GM10248 (cell line): ENCODE measurements around the gene RGS5.

Experiments used
- CTCF ChIA-PET: fragments of 300-600 bp; sonication (Branson Sonifier 250); formaldehyde crosslinking; extraction: SDS; loops from one replicate; lab custom pipeline; 2021; ENCODE audit warnings: antibody characterized with exemption; lab: Yijun Ruan, JAX
- POLR2A ChIA-PET: fragments of 350-650 bp; sonication (Branson Sonifier 250); formaldehyde crosslinking; extraction: SDS; loops from one replicate; lab custom pipeline; 2020; ENCODE audit warnings: antibody characterized with exemption; lab: Yijun Ruan, JAX
- DNase-seq: peaks from one replicate; pipeline ENCODE4 v3.0.0; 2012; ENCODE audit errors: extremely low spot score
- CTCF ChIP-seq: IDR thresholded peaks from 2 replicates; pipeline ENCODE4 v1.5.1; 2012; ENCODE audit warnings: mild to moderate bottlenecking, low read depth; ENCODE audit errors: extremely low read depth, missing control alignments, control extremely low read depth

Gene RGS5

GRCh38 chr1:163104385-163105099 is 98.2 kb downstream of the RGS5 start:
- no peak for DNase-seq
- CTCF ChIA-PET = no interaction called here
- POLR2A ChIA-PET = no interaction called here
- TF ChIP-seq CTCF = no peak

- DNase-seq = no peak
- CTCF ChIA-PET = no interaction called here
- TF ChIP-seq CTCF = no peak
- POLR2A ChIA-PET = no interaction called here
These were observed 100.1 kb downstream of the RGS5 start for GRCh38 chr1:163102590-163102989.

GRCh38 chr1:163095213-163095612 is 107.5 kb downstream of the RGS5 start:
- CTCF ChIA-PET = no interaction called here
- no peak for DNase-seq

GRCh38 chr1:163094589-163094988 is 108.1 kb downstream of the RGS5 start:
- DNase-seq = no peak
- ChIA-PET POLR2A (no interaction called here), CTCF (no interaction called here)
- no peak for TF ChIP-seq CTCF

More at GRCh38 chr1:163095213-163095612, 107.5 kb downstream of the RGS5 start:
- POLR2A ChIA-PET = no interaction called here
- no peak for TF ChIP-seq CTCF

GRCh38 chr1:163094182-163094581 is 108.5 kb downstream of the RGS5 start:
- POLR2A ChIA-PET = no interaction called here
- no peak for TF ChIP-seq CTCF
- no peak for DNase-seq
- CTCF ChIA-PET = no interaction called here

GRCh38 chr1:163093579-163093978 is 109.1 kb downstream of the RGS5 start:
- CTCF ChIA-PET = interaction anchor here (1.0 kb wide), 1 partner anchor 21 kb away, joined by 3 read pairs; no protein-coding TSS in a partner anchor
- POLR2A ChIA-PET = no interaction called here
- no peak for TF ChIP-seq CTCF

GRCh38 chr1:163093169-163093568 is 109.5 kb downstream of the RGS5 start:
- TF ChIP-seq CTCF = no peak
- POLR2A ChIA-PET = no interaction called here
- CTCF ChIA-PET = interaction anchor here (1.0 kb wide), 1 partner anchor 21 kb away, joined by 3 read pairs; no protein-coding TSS in a partner anchor
- no peak for DNase-seq

More at GRCh38 chr1:163093579-163093978, 109.1 kb downstream of the RGS5 start:
- no peak for DNase-seq
